Common myeloid progenitor, CD34-positive (primary cell): ENCODE measurements around the gene SUN3.
"Not testable (repeated sequence)": the region's sequence is repeated elsewhere in the genome, so short reads cannot be mapped to it uniquely, and the experiment has no call there.

Experiments used
- CTCF ChIA-PET: fragments of 350-600 bp; sonication (Branson Sonifier 250); formaldehyde crosslinking; loops from one replicate; lab custom pipeline; 2021; ENCODE audit warnings: antibody characterized with exemption; lab: Charles Lee
- POLR2A ChIA-PET: fragments of 350-600 bp; sonication (Branson Sonifier 250); formaldehyde crosslinking; loops from one replicate; lab custom pipeline; 2021; ENCODE audit warnings: antibody characterized with exemption; lab: Charles Lee
- DNase-seq, 3 donors: peaks; one replicate each; pipeline versions ENCODE4 v3.0.0 to v3.0.0-alpha.2; 2013
- H3K27ac ChIP-seq, 2 experiments: 1 replicate in 1 of 2; 2 replicates in 1 of 2; pipeline ENCODE4 v1.7.0; 2013; ENCODE audit warnings: inconsistent platforms in 2 of 2, low read length in 2 of 2, mild to moderate bottlenecking in 2 of 2, low read depth in 1 of 2, moderate library complexity in 1 of 2; ENCODE audit not compliant: severe bottlenecking in 2 of 2, insufficient read depth in 1 of 2, poor library complexity in 1 of 2
- H3K27me3 ChIP-seq, 5 experiments: replicated peaks in 2 of 5; 1 replicate in 3 of 5; 2 replicates in 2 of 5; pipeline versions ENCODE4 v1.6.1 to v1.7.0; 2013; ENCODE audit warnings: low read length in 4 of 5, mild to moderate bottlenecking in 2 of 5, moderate library complexity in 2 of 5, inconsistent platforms in 1 of 5; ENCODE audit not compliant: insufficient read depth in 5 of 5, control insufficient read depth in 4 of 5
- H3K36me3 ChIP-seq, 4 experiments: 1 replicate in 2 of 4; 2 replicates in 2 of 4; pipeline versions ENCODE4 v1.6.1 to v1.7.0; 2013; ENCODE audit warnings: low read length in 3 of 4, control low read depth in 1 of 4, mild to moderate bottlenecking in 1 of 4; ENCODE audit not compliant: control insufficient read depth in 4 of 4, insufficient read depth in 4 of 4
- H3K4me1 ChIP-seq, 4 experiments: 1 replicate in 3 of 4; 2 replicates in 1 of 4; pipeline versions ENCODE4 v1.6.1 to v1.7.1; 2013; ENCODE audit warnings: low read length in 3 of 4, mild to moderate bottlenecking in 3 of 4, control low read depth in 1 of 4, inconsistent platforms in 1 of 4, moderate library complexity in 1 of 4; ENCODE audit not compliant: control insufficient read depth in 4 of 4, insufficient read depth in 4 of 4; ENCODE audit errors: control extremely low read depth in 1 of 4
- H3K4me3 ChIP-seq, 7 experiments: 1 replicate in 4 of 7; 2 replicates in 3 of 7; pipeline versions ENCODE4 v1.5.1 to v1.7.0; 2013; ENCODE audit warnings: mild to moderate bottlenecking in 7 of 7, low read length in 6 of 7, moderate library complexity in 6 of 7, inconsistent platforms in 2 of 7, low read depth in 2 of 7, control low read depth in 1 of 7; ENCODE audit not compliant: insufficient read depth in 4 of 7, control insufficient read depth in 1 of 7; ENCODE audit errors: extremely low read depth in 1 of 7
- H3K9me3 ChIP-seq, 5 experiments: 1 replicate in 4 of 5; 2 replicates in 1 of 5; pipeline versions ENCODE4 v1.6.1 to v1.7.1; 2013; ENCODE audit warnings: low read length in 4 of 5, mild to moderate bottlenecking in 2 of 5, inconsistent platforms in 1 of 5, low read depth in 1 of 5, moderate library complexity in 1 of 5; ENCODE audit not compliant: control insufficient read depth in 4 of 5, insufficient read depth in 2 of 5; ENCODE audit errors: control extremely low read depth in 1 of 5
- WGBS: methylation state at CpG from one replicate; pipeline ENCODE4 v1.1.5; 2013; ENCODE audit not compliant: insufficient coverage; 5-methylcytosine and 5-hydroxymethylcytosine counted together

The SUN3 gene

DNA sequence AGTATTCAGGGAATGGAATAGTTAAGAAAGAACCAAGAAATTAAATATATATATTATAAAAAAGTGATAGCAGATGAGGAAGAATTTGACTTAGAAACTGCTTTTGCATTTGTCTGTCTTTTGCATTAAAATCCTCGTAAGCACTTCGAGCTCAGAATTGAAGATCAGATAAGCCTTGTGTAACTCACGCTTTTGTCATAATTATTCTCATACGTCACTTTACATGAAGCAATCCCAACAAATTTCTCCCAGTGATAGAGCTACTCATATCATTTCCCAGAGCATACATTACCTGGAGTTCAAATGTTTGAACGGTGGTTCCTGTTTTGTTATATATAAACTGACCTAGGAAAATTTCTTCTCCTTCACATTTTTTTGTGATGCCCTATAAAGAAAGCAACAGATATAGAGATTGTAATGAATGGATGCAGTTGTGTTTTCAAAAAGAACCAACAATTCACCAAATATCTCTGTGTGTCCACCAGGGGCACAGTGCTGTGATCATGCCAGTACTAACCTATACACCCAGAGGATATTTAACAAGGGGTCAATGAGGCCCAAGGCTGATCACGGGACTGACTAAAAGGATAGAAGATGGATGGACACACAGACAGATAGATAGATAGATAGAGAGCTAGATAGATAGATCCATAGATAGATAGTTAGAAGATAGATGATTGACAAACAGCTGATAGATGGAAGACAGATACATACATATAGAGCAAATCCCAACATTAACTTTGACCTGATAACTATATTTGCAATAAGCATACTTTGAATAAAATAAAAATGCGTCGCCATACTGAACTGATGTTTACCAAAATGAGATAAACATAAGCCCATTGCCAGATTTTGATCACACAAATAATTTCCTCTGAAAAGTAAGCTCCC lies 40.2 kb downstream of the SUN3 start:
- Histone ChIP-seq H3K4me1 (peaks cover 8 to 20% (median 13%) of the 10 kb centered on the region in 4 experiments), H3K36me3 (no peaks in the 10 kb centered on the region), H3K4me3 (no peak overlapping the region), H3K27me3 (no peaks in the 10 kb centered on the region), H3K27ac (no peak overlapping the region), H3K9me3 (no peaks in the 10 kb centered on the region)
- no peak for DNase-seq
- CTCF ChIA-PET, result interaction anchor here (0.6 to 2.1 kb wide), 21 partner anchors 9 to 560 kb away, joined by 3 to 14 read pairs (median 4); no protein-coding TSS in a partner anchor
- POLR2A ChIA-PET, result interaction anchor here (0.6 kb wide), 1 partner anchor 781 kb away, joined by 3 read pairs; no protein-coding TSS in a partner anchor
- WGBS, result 97% methylated on average over 7 of the region's 8 CpGs

DNA sequence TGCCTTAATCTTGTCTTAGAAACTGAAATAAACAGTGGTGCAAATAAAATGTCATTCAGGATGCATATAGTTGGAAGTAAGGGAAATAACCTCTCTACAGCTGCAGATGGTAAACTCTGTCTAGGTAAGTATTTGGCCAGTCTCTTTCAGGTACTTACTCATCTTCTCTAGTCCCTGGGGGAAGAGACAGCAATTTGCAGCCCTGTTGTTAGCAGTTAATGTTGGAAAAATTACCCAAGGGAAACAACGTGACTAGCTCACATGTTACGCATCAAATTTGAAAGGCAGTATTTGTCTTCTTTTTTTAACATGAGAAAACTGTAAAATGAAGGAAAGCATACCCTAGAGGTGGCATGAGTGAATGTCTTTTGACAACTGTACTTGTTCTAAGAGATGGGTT lies 46.3 kb downstream of the SUN3 start:
- H3K4me1 ChIP-seq, result peaks cover 4 to 16% (median 12%) of the 10 kb centered on the region in 4 experiments
- H3K27me3 ChIP-seq, result no peaks in the 10 kb centered on the region
- no peak for DNase-seq
- no peak overlapping the region for H3K27ac ChIP-seq
- ChIA-PET POLR2A (no interaction called here), CTCF (interaction anchor here (1.0 to 2.8 kb wide), 5 partner anchors 9 to 128 kb away, joined by 3 to 17 read pairs (median 3); no protein-coding TSS in a partner anchor)
- peaks cover 0 to 7% (median 6%) of the 10 kb centered on the region in 4 experiments for H3K36me3 ChIP-seq
- no peaks in the 10 kb centered on the region for H3K9me3 ChIP-seq
- H3K4me3 ChIP-seq, result no peak overlapping the region
- WGBS, result 89% methylated on average over 2 of the region's 2 CpGs

DNA sequence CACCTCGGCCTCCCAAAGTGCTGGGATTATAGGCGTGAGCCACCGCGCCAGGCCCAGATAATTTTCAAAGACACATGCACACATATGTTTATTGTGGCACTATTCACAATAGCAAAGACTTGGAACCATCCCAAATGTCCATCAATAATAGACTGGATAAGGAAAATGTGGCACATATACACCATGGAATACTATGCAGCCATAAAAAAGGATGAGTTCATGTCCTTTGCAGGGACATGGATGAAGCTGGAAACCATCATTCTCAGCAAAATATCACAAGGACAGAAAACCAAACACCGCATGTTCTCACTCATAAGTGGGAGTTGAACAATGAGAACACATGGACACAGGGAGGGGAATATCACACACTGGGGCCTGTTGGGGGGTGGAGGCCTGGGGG lies 48.3 kb downstream of the SUN3 start:
- WGBS, result no CpG with 5 or more reads among the region's 5 CpGs
- Histone ChIP-seq H3K4me1 (peaks cover 4 to 16% (median 12%) of the 10 kb centered on the region in 4 experiments), H3K36me3 (peaks cover 9 to 24% (median 18%) of the 10 kb centered on the region in 4 experiments)
- POLR2A ChIA-PET, DNase-seq, H3K27me3 ChIP-seq, H3K27ac ChIP-seq, H3K9me3 ChIP-seq, H3K4me3 ChIP-seq: not testable (repeated sequence)
- CTCF ChIA-PET, result interaction anchor here (1.5 kb wide), 1 partner anchor 11 kb away, joined by 3 read pairs; no protein-coding TSS in a partner anchor

DNA sequence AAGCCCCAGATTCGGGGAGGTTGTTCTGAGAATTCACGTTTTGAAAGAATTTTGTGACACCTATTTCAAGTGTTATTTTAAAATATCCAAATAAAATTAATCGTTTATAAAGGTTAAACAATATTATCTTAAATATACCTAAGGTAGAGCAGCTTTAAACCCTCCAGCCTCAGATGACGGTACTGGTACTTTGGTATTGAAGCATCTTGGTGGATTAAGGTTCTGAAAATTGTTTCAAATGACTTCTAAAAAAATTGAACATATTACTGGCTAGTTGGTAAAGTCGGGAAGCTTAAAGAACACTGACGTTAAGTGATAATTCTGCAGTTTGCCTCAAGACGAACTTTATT lies 49.1 kb downstream of the SUN3 start:
- Histone ChIP-seq H3K27ac (peak overlapping the region in 1 of 2 experiments; percentile 76), H3K4me3 (peak overlapping the region; percentile 19 to 91 (median 80)), H3K9me3 (no peaks in the 10 kb centered on the region), H3K27me3 (no peaks in the 10 kb centered on the region), H3K36me3 (peaks cover 9 to 30% (median 22%) of the 10 kb centered on the region in 4 experiments), H3K4me1 (peaks cover 4 to 16% (median 12%) of the 10 kb centered on the region in 4 experiments)
- ChIA-PET POLR2A (no interaction called here), CTCF (interaction anchor here (1.0 to 1.5 kb wide), 2 partner anchors 9 to 12 kb away, joined by 3 to 4 read pairs; no protein-coding TSS in a partner anchor)
- peak in 1 of 3 donors; percentile 16 for DNase-seq
- WGBS, result no CpG with 5 or more reads among the region's 7 CpGs

DNA sequence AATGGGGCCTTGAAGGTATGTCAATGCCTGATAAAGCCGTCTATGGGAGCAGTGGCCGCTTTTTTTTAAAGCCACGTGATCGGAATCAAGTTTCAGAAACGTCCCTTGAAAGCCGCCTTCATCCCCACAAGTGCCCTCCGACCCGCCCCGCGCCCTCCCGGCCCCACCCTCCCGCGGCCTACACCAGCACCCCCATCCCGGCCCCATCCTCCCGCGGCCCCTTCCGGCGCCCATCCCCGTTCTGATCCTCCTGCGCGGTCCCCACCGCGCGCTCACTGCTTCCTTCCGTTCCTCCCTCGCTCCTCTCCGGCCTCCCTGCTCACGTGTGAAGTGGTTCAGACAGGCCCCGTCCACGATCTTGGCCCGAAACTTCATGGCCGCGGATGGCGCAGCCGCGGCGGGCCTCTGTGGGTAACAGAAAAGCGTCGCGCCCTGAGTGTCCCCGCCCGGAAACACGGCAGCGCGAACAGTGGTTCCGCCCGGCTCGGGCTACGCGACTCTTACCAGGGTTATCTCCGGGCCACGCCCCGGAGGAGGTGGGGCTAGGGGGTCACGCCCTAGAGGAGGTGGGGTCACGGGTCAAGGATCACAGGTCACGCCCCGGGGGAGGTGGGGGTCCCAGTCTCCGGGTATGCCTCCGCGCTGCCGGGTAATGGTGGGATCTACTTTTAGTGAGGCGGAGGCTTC lies 49.6 kb downstream of the SUN3 start, which contains the start of gene HUS1:
HUS1 (minus strand) TSS at position 471 of the 687 bp plus-strand sequence; CDS start at position 375, 96 bp downstream.
- H3K9me3 ChIP-seq, result no peaks in the 10 kb centered on the region
- WGBS, result under 1% methylated on average over 53 of the region's 62 CpGs
- DNase-seq, result peak; percentile 92 to 94 (median 94)
- no peaks in the 10 kb centered on the region for H3K27me3 ChIP-seq
- H3K4me1 ChIP-seq, result peaks cover 4 to 16% (median 12%) of the 10 kb centered on the region in 4 experiments
- H3K36me3 ChIP-seq, result peaks cover 9 to 36% (median 27%) of the 10 kb centered on the region in 4 experiments
- ChIA-PET POLR2A (no interaction called here), CTCF (interaction anchor here (1.0 to 1.8 kb wide), 4 partner anchors 10 to 130 kb away, joined by 4 to 12 read pairs (median 5); no protein-coding TSS in a partner anchor)
- H3K27ac ChIP-seq, result peak within 1 kb of the TSS; percentile 54 to 76
- peak within 1 kb of the TSS; percentile 21 to 91 (median 82) for H3K4me3 ChIP-seq

DNA sequence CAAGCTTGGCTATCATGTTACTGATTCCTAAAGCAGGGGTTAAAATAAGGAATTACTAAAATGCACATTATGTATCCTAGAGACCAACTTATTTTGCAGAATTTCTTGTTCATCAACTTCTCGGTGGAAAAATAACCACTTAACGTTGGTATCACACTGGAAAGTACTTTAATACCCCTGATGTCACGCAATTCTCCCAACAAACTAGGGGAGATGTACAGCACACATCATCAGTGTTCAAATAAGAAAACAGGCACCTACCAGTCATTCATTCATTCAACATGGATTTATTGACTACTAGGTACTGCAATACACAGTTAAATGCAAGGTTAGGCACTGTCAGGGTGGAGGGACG lies 50.1 kb downstream of the SUN3 start:
- Histone ChIP-seq H3K27ac (peak overlapping the region in 1 of 2 experiments; percentile 76), H3K9me3 (no peaks in the 10 kb centered on the region), H3K36me3 (peaks cover 9 to 41% (median 33%) of the 10 kb centered on the region in 4 experiments), H3K4me1 (peaks cover 4 to 16% (median 12%) of the 10 kb centered on the region in 4 experiments), H3K27me3 (no peaks in the 10 kb centered on the region), H3K4me3 (peak overlapping the region in 6 of 7 experiments; percentile 75 to 91 (median 84))
- DNase-seq, result no peak
- CTCF ChIA-PET, result interaction anchor here (0.9 to 1.8 kb wide), 5 partner anchors 9 to 130 kb away, joined by 3 to 12 read pairs (median 5); no protein-coding TSS in a partner anchor
- POLR2A ChIA-PET, result no interaction called here
- 17% methylated on average over 4 of the region's 4 CpGs for WGBS
